HG03108 (cell line): Measurements from ENCODE around the gene CCN5.

Experiments
- ATAC-seq: cut with Tn5 transposase; IDR thresholded peaks from one replicate; pipeline ENCODE4 v1.9.1; 2021; ENCODE audit warnings: moderate library complexity; ENCODE audit not compliant: unreplicated experiment

The CCN5 gene

DNA sequence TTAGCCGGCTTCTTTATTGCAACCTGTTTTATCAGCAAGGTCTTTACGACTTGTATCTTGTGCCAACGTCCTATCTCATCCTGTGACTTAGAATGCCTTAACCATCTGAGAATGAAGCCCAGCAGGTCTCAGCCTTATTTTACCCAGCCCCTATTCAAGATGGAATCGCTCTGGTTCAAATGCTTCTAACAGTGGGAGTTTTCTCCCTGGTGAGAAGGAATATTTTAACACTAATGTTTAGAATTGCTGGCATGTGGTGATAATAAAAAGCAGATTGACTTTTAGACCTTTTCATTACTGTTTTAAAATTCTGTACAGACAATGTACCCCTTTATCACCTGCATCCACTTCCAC lies 20.6 kb downstream of the CCN5 start:
- no peak for ATAC-seq

GRCh38 chr20:44736170-44737021 lies 21.2 kb downstream of the CCN5 start:
- ATAC-seq, result no peak

DNA sequence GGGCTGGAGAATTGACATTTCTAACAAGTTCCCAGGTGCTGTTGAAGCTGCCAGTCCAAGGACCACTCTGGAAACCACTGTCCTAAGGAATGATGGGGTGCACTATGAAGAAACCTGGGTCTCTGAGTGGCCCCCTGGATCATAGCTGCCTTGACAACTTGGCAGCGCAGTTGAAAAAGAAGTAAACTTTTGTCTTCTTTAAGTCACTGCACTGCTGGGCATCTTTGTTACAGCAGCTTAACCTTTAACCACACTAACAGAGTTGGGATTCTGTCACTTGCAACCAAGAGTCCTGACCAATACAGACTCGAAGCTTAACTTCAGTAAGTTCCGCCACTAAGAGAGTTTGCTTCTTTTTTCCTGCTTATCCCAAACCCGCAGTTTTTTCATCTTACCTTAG lies 21.9 kb downstream of the CCN5 start:
- ATAC-seq, result no peak

GRCh38 chr20:44738813-44739477 lies 23.8 kb downstream of the CCN5 start:
- no peak for ATAC-seq

DNA sequence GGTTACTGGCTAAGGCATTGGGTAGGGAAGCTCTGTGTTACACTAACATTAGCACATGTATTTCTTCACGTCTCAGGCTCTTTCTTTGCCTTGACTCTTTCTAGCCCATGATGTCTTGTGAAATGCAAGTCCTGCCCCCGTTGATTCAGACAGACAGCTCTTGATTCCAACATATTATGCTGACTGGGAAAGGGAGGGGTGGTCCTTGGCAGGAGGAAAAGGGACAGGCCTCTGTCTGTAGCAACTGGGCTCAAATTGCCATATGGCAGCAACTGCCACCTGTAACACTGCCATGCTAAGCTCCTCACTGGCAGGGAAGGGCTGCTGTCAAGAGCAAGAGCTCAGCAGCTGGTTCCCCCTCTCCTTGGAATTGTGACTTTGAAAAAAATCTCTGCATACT lies 24.8 kb downstream of the CCN5 start:
- ATAC-seq, result no peak

GRCh38 chr20:44742304-44743079 lies 27.3 kb downstream of the CCN5 start:
- no peak for ATAC-seq

- ATAC-seq, result no peak
Observed at GRCh38 chr20:44743080-44743701, 28.0 kb downstream of the CCN5 start.

DNA sequence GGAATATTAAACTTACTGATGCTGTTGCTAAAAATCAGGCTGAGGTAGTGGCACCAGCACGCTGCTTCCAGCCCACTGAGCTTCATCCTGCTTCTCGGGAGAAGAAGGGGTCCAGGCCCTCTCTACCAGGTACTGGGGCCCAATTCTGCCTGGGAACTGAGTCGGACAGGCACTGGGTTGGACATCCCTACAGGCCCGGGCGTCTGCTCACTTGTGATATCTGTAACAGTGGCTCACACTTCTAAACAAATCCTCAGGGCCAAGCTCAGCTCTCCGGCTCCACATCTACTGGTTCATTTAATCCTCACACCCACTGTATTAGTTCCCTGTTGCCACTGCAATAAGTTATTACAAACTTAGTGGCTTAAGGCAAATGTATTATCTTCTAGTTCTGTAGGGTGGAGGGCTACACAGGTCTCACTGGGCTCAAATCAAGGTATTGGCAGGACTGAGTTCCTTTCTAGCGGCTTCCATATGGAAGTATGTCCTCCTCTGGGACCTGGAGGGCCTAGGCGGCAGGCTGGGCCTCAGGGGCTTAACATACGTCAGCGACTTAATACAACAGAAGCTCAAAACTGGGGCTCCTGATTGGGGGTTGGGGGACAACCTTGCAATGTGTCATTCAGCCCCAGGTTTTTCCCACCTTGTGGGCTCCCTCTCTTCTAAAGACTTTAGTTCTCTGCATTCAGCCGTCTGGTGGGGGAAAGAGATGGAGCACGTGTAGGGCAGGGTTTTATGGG lies 28.9 kb downstream of the CCN5 start:
- ATAC-seq, result no peak

- ATAC-seq, result no peak
Observed at GRCh38 chr20:44745122-44745597, 30.0 kb downstream of the CCN5 start.

DNA sequence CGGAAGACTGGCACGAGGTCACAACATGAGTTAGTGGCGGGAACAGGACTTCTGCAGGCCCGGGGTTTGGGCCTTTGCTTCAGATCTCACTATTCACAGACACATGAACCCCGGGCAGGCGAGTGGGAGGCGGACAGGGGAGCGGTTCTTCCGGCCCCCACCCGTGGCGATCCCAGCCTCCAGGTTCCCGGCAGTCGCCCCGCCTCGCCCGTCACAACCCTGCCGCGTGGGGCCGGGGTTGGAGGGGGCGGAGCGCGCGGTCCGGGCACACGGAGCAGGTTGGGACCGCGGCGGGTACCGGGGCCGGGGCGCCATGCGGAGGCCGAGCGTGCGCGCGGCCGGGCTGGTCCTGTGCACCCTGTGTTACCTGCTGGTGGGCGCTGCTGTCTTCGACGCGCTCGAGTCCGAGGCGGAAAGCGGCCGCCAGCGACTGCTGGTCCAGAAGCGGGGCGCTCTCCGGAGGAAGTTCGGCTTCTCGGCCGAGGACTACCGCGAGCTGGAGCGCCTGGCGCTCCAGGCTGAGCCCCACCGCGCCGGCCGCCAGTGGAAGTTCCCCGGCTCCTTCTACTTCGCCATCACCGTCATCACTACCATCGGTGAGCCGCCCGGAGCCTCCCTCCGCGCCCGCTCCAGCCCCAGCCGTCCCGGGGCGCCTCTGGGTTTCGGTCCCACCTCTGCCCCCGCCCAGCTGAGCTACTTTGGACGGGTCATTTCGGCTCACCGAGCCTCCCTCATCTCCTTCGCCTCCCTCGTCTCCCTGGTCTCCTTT lies 30.6 kb downstream of the CCN5 start, which contains the start of gene KCNK15:
TSS of gene KCNK15 (plus strand) at position 268 of the 769 bp plus-strand sequence. CDS start at position 314, 46 bp downstream.
- ATAC-seq, result no peak

- no peak for ATAC-seq
Observed at GRCh38 chr20:44746367-44747165, 31.4 kb downstream of the CCN5 start.

GRCh38 chr20:44747166-44748004 lies 32.2 kb downstream of the CCN5 start:
- ATAC-seq, result no peak

DNA sequence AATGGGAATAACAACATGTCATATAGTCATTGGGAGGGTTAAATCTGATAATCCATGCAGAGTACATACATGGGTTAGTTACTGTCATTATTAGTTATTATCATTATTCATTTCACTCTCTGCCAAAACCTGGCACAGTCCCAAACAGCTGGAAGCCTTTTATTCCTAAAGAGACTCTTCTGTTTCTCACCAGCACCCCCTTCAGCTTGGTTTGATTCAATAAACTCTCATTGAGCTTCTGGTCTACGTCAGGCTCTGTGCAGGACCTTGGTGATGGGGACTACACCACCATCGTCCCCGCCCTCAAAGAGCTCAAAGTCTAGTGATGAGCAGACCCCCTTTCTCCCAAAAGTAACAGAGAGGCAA lies 32.8 kb downstream of the CCN5 start:
- ATAC-seq, result no peak

GRCh38 chr20:44750081-44750805 lies 35.1 kb downstream of the CCN5 start:
- ATAC-seq, result no peak

DNA sequence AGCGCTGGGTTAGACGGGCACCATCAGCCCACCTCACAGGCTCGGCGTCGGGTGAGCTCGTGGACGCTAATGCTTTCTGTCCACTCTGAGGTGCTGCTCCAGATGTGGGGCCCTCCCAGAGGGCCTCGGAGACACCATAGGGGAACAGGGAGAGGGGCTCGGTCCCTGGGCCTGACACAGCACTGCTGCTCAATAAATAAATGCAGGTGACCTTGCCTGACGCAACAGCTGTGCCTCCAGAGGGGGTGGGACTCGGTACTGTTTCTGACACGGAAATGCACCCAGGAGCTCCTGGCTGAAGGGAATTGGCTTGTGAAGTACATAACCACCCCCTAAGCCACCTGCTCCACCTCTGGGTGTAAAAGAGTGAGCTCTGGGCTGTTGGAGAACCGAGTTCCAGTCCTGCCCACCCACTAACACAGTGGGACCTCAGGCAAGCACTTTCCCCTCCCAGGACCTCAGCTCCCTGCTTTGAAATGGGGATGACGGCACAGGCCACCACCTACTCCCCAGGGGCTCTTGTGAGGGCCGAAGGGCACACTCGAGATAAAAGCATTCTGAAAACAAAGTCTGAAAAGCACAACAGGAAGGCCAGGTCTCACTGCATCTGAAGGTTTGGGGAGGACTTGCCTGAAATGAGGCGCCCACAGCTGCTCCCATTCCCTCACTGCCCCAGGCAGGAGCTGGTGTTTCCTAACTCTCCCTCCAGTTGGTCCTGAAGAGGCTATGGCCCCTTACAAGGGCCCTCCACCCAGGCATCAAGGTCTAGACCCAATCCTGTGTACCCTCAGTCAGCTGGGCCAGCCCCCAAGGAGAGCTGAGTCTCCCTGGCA lies 37.1 kb downstream of the CCN5 start:
- ATAC-seq, result no peak

DNA sequence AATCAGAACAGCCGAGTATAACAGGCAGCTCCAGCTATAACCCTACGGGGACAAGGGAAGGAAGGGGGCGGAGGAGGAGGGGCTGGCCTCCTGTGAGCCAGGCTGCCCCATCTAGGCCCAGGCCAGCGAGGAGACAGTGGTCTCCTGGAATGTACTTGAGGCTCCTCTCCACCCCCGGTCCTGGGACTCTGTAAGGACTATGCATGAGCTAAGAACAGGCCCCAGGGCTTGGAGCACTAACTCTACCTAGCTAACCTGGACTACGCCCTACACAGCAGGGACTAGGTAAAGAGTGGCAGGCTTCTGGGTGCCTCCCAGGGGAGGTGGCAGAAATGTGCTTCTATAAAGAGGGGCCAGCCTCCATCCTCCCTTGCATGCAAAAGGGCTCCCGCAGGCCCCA lies 39.4 kb downstream of the CCN5 start:
- no peak for ATAC-seq
